Stimulated activated CD4-positive, alpha-beta T cell treated with anti-CD3 and anti-CD28 coated beads, TNF-alpha, amount 100 ng/mL, for 24 hours (primary cell): ENCODE data around the gene KLHL24.
"Not testable (repeated sequence)": the region's sequence is repeated elsewhere in the genome, so short reads cannot be mapped to it uniquely, and the experiment has no call there.

ENCODE experiments used
- DNase-seq, 3 experiments: peaks; one replicate each; pipeline ENCODE4 v3.0.0-alpha.2; 2020; ENCODE audit warnings: low read depth in 3 of 3

The KLHL24 gene

GRCh38 chr3:183697610-183698317 lies 62.3 kb downstream of the KLHL24 start, which contains the start of gene YEATS2:
Gene YEATS2, plus strand, starts transcription at chr3:183697797. Its CDS starts 17,366 bp downstream, at chr3:183715163.
- peak; percentile 58 to 76 (median 60) for DNase-seq

GRCh38 chr3:183698318-183698751 lies 62.9 kb downstream of the KLHL24 start:
- DNase-seq, result no peak

- DNase-seq, result no peak
Observed at GRCh38 chr3:183698756-183699155, 63.3 kb downstream of the KLHL24 start.

GRCh38 chr3:183699238-183699947 lies 64.0 kb downstream of the KLHL24 start:
- no peak for DNase-seq

GRCh38 chr3:183701744-183702143 lies 66.3 kb downstream of the KLHL24 start:
- DNase-seq, result no peak

GRCh38 chr3:183703892-183704291 lies 68.5 kb downstream of the KLHL24 start:
- not testable (repeated sequence) for DNase-seq

DNA sequence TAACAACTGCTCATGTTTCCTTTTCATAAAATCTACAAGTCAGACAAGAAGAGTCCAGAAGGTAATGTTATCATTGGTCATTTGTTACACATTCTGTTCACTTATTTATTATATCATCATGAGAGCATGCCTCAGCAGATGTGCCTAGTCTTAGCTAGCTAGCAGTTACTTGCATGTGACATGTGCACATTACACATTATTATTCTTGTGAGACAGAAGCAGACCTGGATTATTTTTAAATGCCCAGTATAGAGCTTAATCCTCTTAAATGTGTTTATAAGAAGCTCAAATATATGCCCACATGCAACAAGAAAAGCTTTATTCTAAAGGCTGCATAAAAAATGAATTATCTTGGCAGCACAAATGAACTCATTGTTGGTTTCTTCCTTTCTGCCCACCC lies 74.8 kb downstream of the KLHL24 start:
- no peak for DNase-seq

GRCh38 chr3:183711516-183711915 lies 76.1 kb downstream of the KLHL24 start:
- DNase-seq, result no peak

GRCh38 chr3:183714622-183715021 lies 79.2 kb downstream of the KLHL24 start:
- DNase-seq, result no peak

GRCh38 chr3:183718012-183718411 lies 82.6 kb downstream of the KLHL24 start:
- no peak for DNase-seq

GRCh38 chr3:183725387-183725786 lies 90.0 kb downstream of the KLHL24 start:
- DNase-seq, result no peak

GRCh38 chr3:183728204-183728603 lies 92.8 kb downstream of the KLHL24 start:
- DNase-seq, result no peak

DNA sequence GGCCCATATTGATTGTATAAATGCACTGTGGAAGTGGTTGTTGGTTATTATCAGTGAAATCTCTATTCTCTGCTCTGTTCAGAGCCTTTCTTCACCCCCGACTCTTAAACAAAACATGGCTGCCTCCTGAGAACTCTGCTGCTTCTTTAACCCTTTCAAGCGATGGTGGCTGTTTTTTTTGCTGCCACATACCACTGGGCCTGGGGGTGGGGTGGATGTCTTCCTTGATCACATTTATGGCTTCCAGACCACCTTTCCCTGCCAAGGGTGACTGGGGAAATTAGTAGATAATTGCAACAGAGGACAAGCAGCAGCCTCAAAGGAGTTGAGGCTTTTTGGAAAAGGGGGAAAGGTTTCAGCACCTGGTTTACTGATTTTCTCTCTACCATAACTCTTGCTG lies 94.9 kb downstream of the KLHL24 start:
- DNase-seq, result no peak

DNA sequence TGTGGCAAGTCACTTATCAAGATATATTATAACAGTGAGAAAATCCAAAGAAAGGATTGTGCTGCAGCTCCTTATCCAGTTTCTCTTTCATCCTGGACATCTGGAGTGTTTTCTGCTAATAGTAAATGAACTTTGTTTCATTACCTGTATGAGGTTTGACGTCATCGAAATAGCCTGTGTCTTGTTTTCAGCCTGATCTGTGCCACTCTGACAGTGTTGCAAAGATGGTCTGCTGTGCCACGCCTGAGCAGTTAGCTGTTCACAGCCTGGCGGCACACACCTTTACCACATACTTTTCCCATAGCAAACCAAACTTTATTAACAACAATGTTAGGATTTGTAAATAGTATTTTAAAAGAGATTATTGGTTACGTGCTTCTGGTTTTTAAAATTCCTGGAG lies 96.2 kb downstream of the KLHL24 start:
- DNase-seq, result no peak

GRCh38 chr3:183733553-183733952 lies 98.1 kb downstream of the KLHL24 start:
- no peak for DNase-seq
